ENCODE measurements around the gene HACD2. TPM values are rescaled to one million over a fixed set of nuclear protein-coding genes. Genes with fewer than 3 reads are reported as not detected.
A peak's percentile ranks its signal among the peaks of the same experiment; 100 is the strongest.

Gene HACD2
- total RNA-seq, 1 experiment from 2014 or later: 43.0 TPM

DNA sequence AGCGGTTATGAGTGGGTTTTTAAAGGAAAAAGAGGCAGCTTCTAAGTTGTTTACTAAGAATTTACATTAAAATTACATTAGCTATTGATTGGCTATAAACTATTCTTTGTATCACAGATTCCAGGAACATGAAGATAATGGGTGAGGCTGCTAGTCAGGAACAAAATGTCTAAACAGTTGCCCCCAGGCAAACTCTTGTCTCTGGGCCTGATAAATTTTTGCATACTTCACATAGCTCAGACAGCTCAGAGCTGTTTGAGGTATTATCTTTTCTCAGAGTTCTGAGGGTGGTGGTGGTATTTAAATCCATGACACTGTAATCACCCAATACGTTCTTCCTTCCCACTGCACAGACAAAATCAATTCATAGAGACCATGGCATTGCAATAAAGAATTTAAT, 2.1 kb upstream of the HACD2 start:
- H2AFZ ChIP-seq (ENCODE audit: low read depth, low read length, poor library complexity, severe bottlenecking): no peak overlapping the region
- H3K27me3 ChIP-seq (ENCODE audit: insufficient read depth, low read length): no peaks in the 10 kb centered on the region
- H3K9ac ChIP-seq (ENCODE audit: low read length): peak overlapping the region; percentile 83; the same call in 1 of the 2 replicates
- intact Hi-C loops (cut with micrococcal nuclease): loop anchor here (1.0 kb wide), 1 partner anchor 18 kb away; no protein-coding TSS in a partner anchor
- ATAC-seq (no peak), DNase-seq (ENCODE audit: low read depth, low spot score) (no peak)
- H3K9me2 ChIP-seq (ENCODE audit: insufficient read depth): no peaks in the 10 kb centered on the region
- RAD21 ChIA-PET (ENCODE audit: low non-redundant PET in 1 of 2, low total read pairs in 2 of 2, uncharacterized antibody in 2 of 2, unreplicated experiment in 2 of 2): no interaction called here
- H3K36me3 ChIP-seq (ENCODE audit: control insufficient read depth in 1 of 2, insufficient read depth in 2 of 2, low read length in 2 of 2): no peaks in the 10 kb centered on the region; a peak in 1 of 4 replicates
- H4K20me1 ChIP-seq (ENCODE audit: insufficient read depth): no peaks in the 10 kb centered on the region
- H3K4me2 ChIP-seq (ENCODE audit: low read length): peak overlapping the region; percentile 91
- peak overlapping the region; percentile 92; the same call in 1 of the 2 replicates for H3K27ac ChIP-seq (ENCODE audit: low read depth, low read length)
- TF ChIP-seq SRF (IDR thresholded peaks at IDR 0.05; ENCODE audit: low read depth) (no peak), TCF7L2 (IDR thresholded peaks at IDR 0.05; ENCODE audit: borderline replicate concordance, extremely low read depth, insufficient read depth, insufficient read length) (no peak), SIN3A (IDR thresholded peaks at IDR 0.05; ENCODE audit: low read depth) (no peak), REST (IDR thresholded peaks at IDR 0.05; ENCODE audit: low read depth) (no peak), SP1 (IDR thresholded peaks at IDR 0.05; ENCODE audit: low read depth) (no peak), ZNF274 (IDR thresholded peaks at IDR 0.05; ENCODE audit: low read depth, low read length) (no peak), CEBPB (IDR thresholded peaks at IDR 0.05; ENCODE audit: low read depth) (no peak), CBX3 (IDR thresholded peaks at IDR 0.05; ENCODE audit: low read depth) (no peak), CTCF (IDR thresholded peaks at IDR 0.05 in 2 of 3, conservative IDR thresholded peaks at IDR 0.05 in 1 of 3; ENCODE audit: borderline replicate concordance in 1 of 3, insufficient read depth in 1 of 3, low read depth in 2 of 3, low read length in 2 of 3) (no peak), ELF1 (IDR thresholded peaks at IDR 0.05; ENCODE audit: borderline replicate concordance, low read depth) (no peak), ZBTB33 (IDR thresholded peaks at IDR 0.05; ENCODE audit: extremely low read depth, insufficient replicate concordance, low read length) (no peak), POLR2A (IDR thresholded peaks at IDR 0.05; ENCODE audit: borderline replicate concordance, extremely low read depth, insufficient read depth, insufficient read length) (no peak), JUND (IDR thresholded peaks at IDR 0.05) (no peak), FOSL1 (IDR thresholded peaks at IDR 0.05; ENCODE audit: low read depth) (no peak), YY1 (IDR thresholded peaks at IDR 0.05; ENCODE audit: extremely low read depth, insufficient replicate concordance, low read depth, low read length) (no peak), EZH2 (IDR thresholded peaks at IDR 0.05) (no peak), POLR2AphosphoS5 (IDR thresholded peaks at IDR 0.05; ENCODE audit: low read depth, low read length) (no peak), ZFX (IDR thresholded peaks at IDR 0.05) (no peak)
- TF ChIP-seq, protein P1, sequence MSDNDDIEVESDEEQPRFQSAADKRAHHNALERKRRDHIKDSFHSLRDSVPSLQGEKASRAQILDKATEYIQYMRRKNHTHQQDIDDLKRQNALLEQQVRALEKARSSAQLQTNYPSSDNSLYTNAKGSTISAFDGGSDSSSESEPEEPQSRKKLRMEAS (IDR thresholded peaks at IDR 0.05): no peak
- TF ChIP-seq, protein P2, sequence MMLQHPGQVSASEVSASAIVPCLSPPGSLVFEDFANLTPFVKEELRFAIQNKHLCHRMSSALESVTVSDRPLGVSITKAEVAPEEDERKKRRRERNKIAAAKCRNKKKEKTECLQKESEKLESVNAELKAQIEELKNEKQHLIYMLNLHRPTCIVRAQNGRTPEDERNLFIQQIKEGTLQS (IDR thresholded peaks at IDR 0.05): no peak
- H3K79me2 ChIP-seq (ENCODE audit: insufficient read depth, low read length): peaks cover 42% of the 10 kb centered on the region
- BruUV-seq (replicated peaks): no TSS peak
- POLR2A ChIA-PET: interaction anchor here (1.9 kb wide), 1 partner anchor 15 kb away, joined by 8 read pairs; no protein-coding TSS in a partner anchor
- peaks cover 11 to 21% of the 10 kb centered on the region in 2 experiments for H3K4me1 ChIP-seq (ENCODE audit: control insufficient read depth in 1 of 2, insufficient read depth in 2 of 2, low read length in 2 of 2)
- peak overlapping the region in 1 of 2 experiments; percentile 78; a peak in 1 of 4 replicates for H3K4me3 ChIP-seq (replicated peaks in 1 of 2; ENCODE audit: low read depth in 1 of 2, low read length in 2 of 2)
- peaks cover 3 to 7% of the 10 kb centered on the region in 2 experiments; a peak in 1 of 4 replicates for H3K9me3 ChIP-seq (ENCODE audit: control insufficient read depth in 1 of 2, insufficient read depth in 1 of 2, low read depth in 1 of 2, low read length in 2 of 2)
- CTCF ChIA-PET: no interaction called here

All from HCT116 (cell line).